Mesendoderm (in vitro differentiated cells): ENCODE data around the gene ABCA7.
A peak's percentile ranks its signal among the peaks of the same experiment; 100 is the strongest.

ENCODE experiments used
- DNase-seq: peaks from one replicate; pipeline ENCODE4 v3.0.0; 2013
- H2AK5ac ChIP-seq: 2 replicates; pipeline ENCODE4 v1.6.1; 2013; ENCODE audit warnings: low read length, inconsistent platforms
- H2BK120ac ChIP-seq: 2 replicates; pipeline ENCODE4 v1.6.1; 2013; ENCODE audit warnings: low read depth, mild to moderate bottlenecking, low read length, moderate library complexity, mixed read lengths
- H2BK15ac ChIP-seq: replicated peaks from 2 replicates; pipeline ENCODE4 v1.6.1; 2013; ENCODE audit warnings: low read depth, mild to moderate bottlenecking, moderate library complexity
- H2BK5ac ChIP-seq: 2 replicates; pipeline ENCODE4 v1.6.1; 2013; ENCODE audit warnings: low read length, inconsistent platforms
- H3K18ac ChIP-seq: 2 replicates; pipeline ENCODE4 v1.6.1; 2013; ENCODE audit warnings: mild to moderate bottlenecking, low read length, mixed read lengths
- H3K23ac ChIP-seq: one replicate; pipeline ENCODE4 v1.6.1; 2013; ENCODE audit warnings: low read length
- H3K27ac ChIP-seq: 2 replicates; pipeline ENCODE4 v1.5.1; 2013; ENCODE audit warnings: low read depth, mild to moderate bottlenecking, inconsistent platforms, low read length, moderate library complexity
- H3K27me3 ChIP-seq: 2 replicates; pipeline ENCODE4 v1.6.1; 2013; ENCODE audit warnings: low read length, control low read depth, mild to moderate bottlenecking, inconsistent platforms; ENCODE audit not compliant: insufficient read depth, poor library complexity
- H3K36me3 ChIP-seq: 2 replicates; pipeline ENCODE4 v1.6.1; 2013; ENCODE audit warnings: low read length, inconsistent platforms; ENCODE audit not compliant: control insufficient read depth, insufficient read depth
- H3K4ac ChIP-seq: one replicate; pipeline ENCODE4 v1.6.1; 2013; ENCODE audit warnings: low read depth, mild to moderate bottlenecking, low read length, moderate library complexity
- H3K4me1 ChIP-seq: 2 replicates; pipeline ENCODE4 v1.6.1; 2013; ENCODE audit warnings: low read depth, low read length, inconsistent platforms; ENCODE audit not compliant: control insufficient read depth
- H3K4me2 ChIP-seq: 2 replicates; pipeline ENCODE4 v1.6.1; 2013; ENCODE audit warnings: low read length
- H3K4me3 ChIP-seq: 2 replicates; pipeline ENCODE4 v1.5.1; 2013; ENCODE audit warnings: mild to moderate bottlenecking, low read length
- H3K56ac ChIP-seq: one replicate; pipeline ENCODE4 v1.6.1; 2013; ENCODE audit warnings: low read length
- H3K79me1 ChIP-seq: 2 replicates; pipeline ENCODE4 v1.6.1; 2013; ENCODE audit warnings: low read length, inconsistent platforms
- H3K79me2 ChIP-seq: 2 replicates; pipeline ENCODE4 v1.6.1; 2013; ENCODE audit warnings: mild to moderate bottlenecking, low read length; ENCODE audit not compliant: control insufficient read depth, insufficient read depth
- H3K9ac ChIP-seq: 2 replicates; pipeline ENCODE4 v1.6.1; 2013; ENCODE audit warnings: low read length, inconsistent platforms
- H4K5ac ChIP-seq: one replicate; pipeline ENCODE4 v1.6.1; 2013; ENCODE audit warnings: low read length
- H4K8ac ChIP-seq: one replicate; pipeline ENCODE4 v1.6.1; 2013; ENCODE audit warnings: low read depth, mild to moderate bottlenecking, control low read depth, low read length, moderate library complexity
- WGBS: extraction: QIAGEN DNeasy Blood & Tissue Kit; methylation state at CpG from one replicate; pipeline ENCODE4 v1.1.7; 2013; ENCODE audit warnings: low lambda C conversion rate, missing lambda C conversion rate; ENCODE audit not compliant: insufficient coverage; ENCODE audit errors: extremely low coverage; 5-methylcytosine and 5-hydroxymethylcytosine counted together

ABCA7 gene

DNA sequence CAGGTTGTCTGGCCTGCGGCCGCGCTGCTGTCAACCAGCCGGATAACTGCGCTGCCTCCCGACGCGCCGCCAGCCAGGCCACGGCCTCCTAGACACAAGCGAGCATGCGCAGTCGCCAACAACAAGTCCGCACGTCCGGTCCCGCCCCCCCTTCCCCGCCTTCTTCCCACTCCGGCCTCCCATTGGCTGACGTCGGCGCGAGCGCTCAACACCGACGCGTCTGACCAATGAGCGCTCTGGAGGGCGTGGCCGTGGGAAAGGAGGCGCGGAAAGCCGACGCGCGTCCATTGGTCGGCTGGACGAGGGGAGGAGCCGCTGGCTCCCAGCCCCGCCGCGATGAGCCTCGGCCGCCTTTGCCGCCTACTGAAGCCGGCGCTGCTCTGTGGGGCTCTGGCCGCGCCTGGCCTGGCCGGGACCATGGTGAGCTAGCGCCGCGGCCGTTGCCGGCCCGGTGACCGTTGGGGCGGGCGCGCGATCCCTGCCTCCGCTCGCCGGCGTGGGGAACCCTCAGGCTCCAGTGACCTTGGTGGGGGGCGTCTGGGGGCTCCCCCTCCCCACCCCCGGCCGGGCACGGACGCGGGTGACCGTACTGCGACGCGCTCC is 63.9 kb downstream of the ABCA7 start, which contains the start of gene GPX4:
GPX4 (plus strand) TSS at position 287 of the 603 bp plus-strand sequence; CDS start at position 337, 50 bp downstream.
- Histone ChIP-seq H3K4me2 (peak within 1 kb of the TSS; percentile 96), H4K5ac (no peak within 1 kb of the TSS), H3K79me1 (no peaks in the 10 kb centered on the region), H2AK5ac (no peak within 1 kb of the TSS), H3K4me3 (peak within 1 kb of the TSS; percentile 73), H3K27me3 (no peaks in the 10 kb centered on the region), H3K27ac (peak within 1 kb of the TSS; percentile 99), H3K79me2 (peaks cover 4% of the 10 kb centered on the region), H3K4me1 (peaks cover 3% of the 10 kb centered on the region), H3K56ac (peak within 1 kb of the TSS; percentile 99), H2BK15ac (no peak within 1 kb of the TSS), H2BK5ac (no peak within 1 kb of the TSS), H4K8ac (no peak within 1 kb of the TSS), H3K9ac (peak within 1 kb of the TSS; percentile 92), H3K23ac (no peak within 1 kb of the TSS), H3K36me3 (peaks cover 2% of the 10 kb centered on the region), H3K18ac (peak within 1 kb of the TSS; percentile 97), H2BK120ac (peak within 1 kb of the TSS; percentile 39), H3K4ac (peak within 1 kb of the TSS; percentile 92)
- WGBS, result no CpG with 5 or more reads among the region's 75 CpGs
- peak; percentile 100 for DNase-seq

DNA sequence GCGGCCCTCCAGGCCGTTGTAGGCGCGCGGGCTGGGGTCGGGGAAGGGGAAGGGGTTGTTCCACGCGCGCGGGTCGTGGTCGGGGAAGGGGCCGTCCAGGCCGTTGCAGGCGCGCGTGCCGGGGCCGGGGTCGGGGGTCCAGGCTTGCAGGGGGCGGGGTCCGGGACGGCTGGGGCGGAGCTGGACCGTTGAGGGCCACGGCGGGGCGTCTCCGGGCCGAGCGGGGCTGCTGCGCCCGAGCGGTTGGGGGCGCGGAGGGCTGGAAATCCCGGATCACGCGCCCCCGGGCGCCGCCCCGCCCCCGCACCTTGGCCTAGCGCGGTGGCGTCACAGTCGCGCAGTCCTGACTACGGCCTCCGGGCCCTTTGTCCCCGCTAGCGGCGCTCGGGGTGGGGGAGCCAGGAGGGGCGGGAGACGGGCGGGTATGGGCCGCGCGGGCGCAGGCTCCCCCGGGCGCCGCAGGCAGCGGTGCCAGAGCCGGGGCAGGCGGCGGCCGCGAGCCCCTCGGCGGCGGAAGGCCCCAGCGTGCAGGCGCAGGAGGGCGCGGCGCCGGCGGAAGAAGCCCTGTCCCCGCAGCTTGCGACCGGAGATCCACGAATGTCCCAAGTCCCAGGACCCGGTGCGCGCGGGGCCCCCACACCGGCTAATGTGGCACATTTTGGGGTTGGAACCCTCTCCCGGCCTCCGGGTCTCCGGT is 64.6 kb downstream of the ABCA7 start:
- Histone ChIP-seq H4K5ac (no peak overlapping the region), H3K36me3 (peaks cover 2% of the 10 kb centered on the region), H3K18ac (peak overlapping the region; percentile 97), H2AK5ac (no peak overlapping the region), H2BK5ac (no peak overlapping the region), H3K56ac (peak overlapping the region; percentile 99), H3K4me1 (peaks cover 3% of the 10 kb centered on the region), H3K79me2 (peaks cover 4% of the 10 kb centered on the region), H3K79me1 (no peaks in the 10 kb centered on the region), H2BK15ac (no peak overlapping the region), H3K27me3 (no peaks in the 10 kb centered on the region), H3K9ac (peak overlapping the region; percentile 92), H3K4ac (peak overlapping the region; percentile 92), H4K8ac (no peak overlapping the region), H3K4me3 (peak overlapping the region; percentile 73), H2BK120ac (peak overlapping the region; percentile 39), H3K23ac (no peak overlapping the region), H3K27ac (peak overlapping the region; percentile 99), H3K4me2 (peak overlapping the region; percentile 96)
- DNase-seq, result peak; percentile 77
- WGBS, result no CpG with 5 or more reads among the region's 93 CpGs

DNA sequence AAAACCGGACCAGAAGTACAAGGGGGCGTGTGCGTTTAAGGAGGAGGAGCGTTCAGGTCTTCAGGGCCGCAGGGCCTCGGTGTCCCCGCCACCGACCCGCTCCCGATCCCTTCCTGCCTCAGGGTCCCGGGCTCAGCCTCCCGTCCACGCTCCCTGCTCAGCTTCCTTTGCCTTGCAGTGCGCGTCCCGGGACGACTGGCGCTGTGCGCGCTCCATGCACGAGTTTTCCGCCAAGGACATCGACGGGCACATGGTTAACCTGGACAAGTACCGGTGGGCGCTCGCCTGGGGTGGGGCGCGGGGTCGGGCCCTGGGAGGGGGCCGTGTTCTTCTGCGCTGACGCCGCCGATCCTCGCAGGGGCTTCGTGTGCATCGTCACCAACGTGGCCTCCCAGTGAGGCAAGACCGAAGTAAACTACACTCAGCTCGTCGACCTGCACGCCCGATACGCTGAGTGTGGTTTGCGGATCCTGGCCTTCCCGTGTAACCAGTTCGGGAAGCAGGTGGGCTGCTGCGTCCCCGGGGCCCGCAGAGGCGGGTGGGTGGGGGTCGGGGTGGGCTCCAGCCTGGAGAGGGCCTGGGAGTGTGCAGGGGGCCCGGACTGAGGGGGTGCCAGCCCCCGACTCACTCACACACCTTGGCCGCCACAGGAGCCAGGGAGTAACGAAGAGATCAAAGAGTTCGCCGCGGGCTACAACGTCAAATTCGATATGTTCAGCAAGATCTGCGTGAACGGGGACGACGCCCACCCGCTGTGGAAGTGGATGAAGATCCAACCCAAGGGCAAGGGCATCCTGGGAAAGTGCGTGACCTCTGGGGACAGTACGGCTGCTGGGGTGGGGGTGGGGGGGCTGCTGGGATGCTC is 65.3 kb downstream of the ABCA7 start:
- Histone ChIP-seq H2BK15ac (no peak overlapping the region), H3K4me1 (peaks cover 3% of the 10 kb centered on the region), H3K4ac (no peak overlapping the region), H3K27ac (peak overlapping the region; percentile 99), H3K18ac (peak overlapping the region; percentile 97), H3K27me3 (no peaks in the 10 kb centered on the region), H3K23ac (no peak overlapping the region), H3K4me2 (peak overlapping the region; percentile 96), H3K4me3 (peak overlapping the region; percentile 66), H4K8ac (no peak overlapping the region), H2AK5ac (no peak overlapping the region), H2BK5ac (no peak overlapping the region), H3K56ac (peak overlapping the region; percentile 99), H3K9ac (peak overlapping the region; percentile 92), H3K79me2 (peaks cover 4% of the 10 kb centered on the region), H3K79me1 (no peaks in the 10 kb centered on the region), H3K36me3 (peaks cover 2% of the 10 kb centered on the region), H2BK120ac (no peak overlapping the region), H4K5ac (no peak overlapping the region)
- DNase-seq, result peak; percentile 61
- no CpG with 5 or more reads among the region's 69 CpGs for WGBS

GRCh38 chr19:1105873-1106840 is 66.2 kb downstream of the ABCA7 start:
- no peak overlapping the region for H3K18ac ChIP-seq
- WGBS, result no CpG with 5 or more reads among the region's 32 CpGs
- peaks cover 2% of the 10 kb centered on the region for H3K36me3 ChIP-seq
- H2BK5ac ChIP-seq, result no peak overlapping the region
- H3K23ac ChIP-seq, result no peak overlapping the region
- H4K5ac ChIP-seq, result no peak overlapping the region
- H2BK120ac ChIP-seq, result no peak overlapping the region
- no peaks in the 10 kb centered on the region for H3K79me1 ChIP-seq
- H3K79me2 ChIP-seq, result peaks cover 4% of the 10 kb centered on the region
- no peaks in the 10 kb centered on the region for H3K27me3 ChIP-seq
- H3K4ac ChIP-seq, result no peak overlapping the region
- no peak overlapping the region for H3K56ac ChIP-seq
- no peak overlapping the region for H2AK5ac ChIP-seq
- H4K8ac ChIP-seq, result no peak overlapping the region
- DNase-seq, result no peak
- H3K4me2 ChIP-seq, result no peak overlapping the region
- no peak overlapping the region for H2BK15ac ChIP-seq
- no peak overlapping the region for H3K4me3 ChIP-seq
- H3K9ac ChIP-seq, result no peak overlapping the region
- H3K4me1 ChIP-seq, result peaks cover 3% of the 10 kb centered on the region
- H3K27ac ChIP-seq, result no peak overlapping the region
